Astrocyte (in vitro differentiated cells and primary cell): Measurements from ENCODE around the gene MAB21L1. TPM values are rescaled to one million over a fixed set of nuclear protein-coding genes. Genes with fewer than 3 reads are reported as not detected.

Experiments used
- DNase-seq: peaks from one replicate; pipeline ENCODE4 v3.0.0-alpha.2; 2010; ENCODE audit warnings: low read depth
- FAIRE-seq: peaks from 2 replicates; lab custom pipeline; 2011; peaks lifted over from hg19 to GRCh38; lab: Jason Lieb, UNC
- H2AFZ ChIP-seq: 2 replicates; pipeline ENCODE4 v1.6.0; 2012; ENCODE audit warnings: low read depth, low read length, inconsistent platforms
- H3K27ac ChIP-seq: 2 replicates; pipeline ENCODE4 v1.5.1; 2011; ENCODE audit warnings: low read depth, low read length, inconsistent platforms
- H3K27me3 ChIP-seq: 2 replicates; pipeline ENCODE4 v1.6.0; 2011; ENCODE audit warnings: low read length, inconsistent platforms; ENCODE audit not compliant: insufficient read depth
- H3K36me3 ChIP-seq: 2 replicates; pipeline ENCODE4 v1.5.1; 2011; ENCODE audit warnings: low read length, inconsistent platforms; ENCODE audit not compliant: insufficient read depth
- H3K4me1 ChIP-seq: 2 replicates; pipeline ENCODE4 v1.5.1; 2011; ENCODE audit warnings: low read length, inconsistent platforms; ENCODE audit not compliant: insufficient read depth
- H3K4me2 ChIP-seq: 2 replicates; pipeline ENCODE4 v1.6.0; 2012; ENCODE audit warnings: low read length, inconsistent platforms
- H3K4me3 ChIP-seq: 2 replicates; pipeline ENCODE4 v1.5.1; 2011; ENCODE audit warnings: low read depth, mild to moderate bottlenecking, low read length, inconsistent platforms; ENCODE audit not compliant: insufficient read depth
- H3K79me2 ChIP-seq: 2 replicates; pipeline ENCODE4 v1.6.0; 2012; ENCODE audit warnings: mild to moderate bottlenecking, low read length, inconsistent platforms; ENCODE audit not compliant: insufficient read depth
- H3K9ac ChIP-seq: 2 replicates; pipeline ENCODE4 v1.6.0; 2012; ENCODE audit warnings: mild to moderate bottlenecking, low read length, inconsistent platforms
- H3K9me3 ChIP-seq: 2 replicates; pipeline ENCODE4 v1.5.1; 2012; ENCODE audit warnings: low read depth, mild to moderate bottlenecking, low read length, inconsistent platforms; ENCODE audit not compliant: insufficient read depth
- H4K20me1 ChIP-seq: 2 replicates; pipeline ENCODE4 v1.6.0; 2012; ENCODE audit warnings: low read length, inconsistent platforms; ENCODE audit not compliant: insufficient read depth
- H3K27ac Mint-ChIP-seq: one replicate; pipeline ENCODE4 v1.8.0; 2021; ENCODE audit warnings: mild to moderate bottlenecking, mixed read lengths; ENCODE audit not compliant: unreplicated experiment
- H3K27me3 Mint-ChIP-seq: one replicate; pipeline ENCODE4 v1.8.0; 2021; ENCODE audit warnings: low read depth, mixed read lengths; ENCODE audit not compliant: unreplicated experiment
- H3K36me3 Mint-ChIP-seq: one replicate; pipeline ENCODE4 v1.8.0; 2021; ENCODE audit warnings: low read depth, mixed read lengths; ENCODE audit not compliant: unreplicated experiment
- H3K4me1 Mint-ChIP-seq: one replicate; pipeline ENCODE4 v1.8.0; 2021; ENCODE audit warnings: low read depth, mixed read lengths; ENCODE audit not compliant: unreplicated experiment
- H3K4me3 Mint-ChIP-seq: one replicate; pipeline ENCODE4 v1.8.0; 2021; ENCODE audit warnings: mild to moderate bottlenecking, moderate library complexity, mixed read lengths; ENCODE audit not compliant: unreplicated experiment
- H3K9me3 Mint-ChIP-seq: one replicate; pipeline ENCODE4 v1.8.0; 2021; ENCODE audit warnings: mild to moderate bottlenecking, mixed read lengths; ENCODE audit not compliant: unreplicated experiment
- EZH2 ChIP-seq: IDR thresholded peaks from 2 replicates; pipeline ENCODE4 v1.6.1; 2012; ENCODE audit warnings: mild to moderate bottlenecking, low read length, inconsistent platforms; ENCODE audit not compliant: insufficient read depth
- total RNA-seq: library from RNA; stranded (reverse); gene quantifications from 2 replicates; pipeline ENCODE4 v1.2.1, GENCODE V29; 2021
- TF ChIP-seq, protein P1 (sequence below): IDR thresholded peaks from 2 replicates; pipeline ENCODE4 v1.5.1; 2011; ENCODE audit warnings: low read depth, mild to moderate bottlenecking, inconsistent platforms, low read length, moderate library complexity; ENCODE audit not compliant: insufficient read depth

The MAB21L1 gene
- total RNA-seq, 1 donor from 2014 or later = 2.9 TPM

DNA sequence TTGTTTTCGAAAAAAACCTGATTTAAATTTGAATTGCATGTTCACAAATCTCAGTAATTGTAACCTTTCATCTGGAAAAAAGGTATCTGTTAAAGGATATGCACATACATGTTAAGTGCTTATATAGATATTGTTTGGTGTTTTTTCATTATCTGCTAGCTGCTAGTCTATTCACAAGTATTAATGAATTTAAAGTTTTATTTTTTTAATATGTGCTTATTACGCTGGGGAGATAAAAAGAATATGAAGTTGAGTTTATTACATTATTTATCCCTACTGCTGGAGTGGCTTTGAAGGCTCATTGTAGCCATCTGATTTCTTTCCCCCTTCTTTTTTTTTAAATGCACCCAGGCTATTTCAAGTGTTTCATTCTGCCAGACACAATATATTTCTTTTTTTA is 3.9 kb upstream of the MAB21L1 start:
- Mint-ChIP-seq H3K4me3 (no peak overlapping the region), H3K36me3 (no peaks in the 10 kb centered on the region), H3K4me1 (peaks cover 5% of the 10 kb centered on the region), H3K9me3 (peaks cover 3% of the 10 kb centered on the region), H3K27me3 (peaks cover 29% of the 10 kb centered on the region), H3K27ac (no peak overlapping the region)
- Histone ChIP-seq H4K20me1 (no peaks in the 10 kb centered on the region), H3K4me3 (no peak overlapping the region), H3K4me1 (no peaks in the 10 kb centered on the region), H3K27ac (no peak overlapping the region), H3K36me3 (no peaks in the 10 kb centered on the region), H3K9me3 (no peaks in the 10 kb centered on the region), H3K27me3 (peaks cover 25% of the 10 kb centered on the region), H2AFZ (no peak overlapping the region), H3K4me2 (no peak overlapping the region), H3K9ac (no peak overlapping the region), H3K79me2 (peaks cover under 1% of the 10 kb centered on the region)
- TF ChIP-seq, protein P1, sequence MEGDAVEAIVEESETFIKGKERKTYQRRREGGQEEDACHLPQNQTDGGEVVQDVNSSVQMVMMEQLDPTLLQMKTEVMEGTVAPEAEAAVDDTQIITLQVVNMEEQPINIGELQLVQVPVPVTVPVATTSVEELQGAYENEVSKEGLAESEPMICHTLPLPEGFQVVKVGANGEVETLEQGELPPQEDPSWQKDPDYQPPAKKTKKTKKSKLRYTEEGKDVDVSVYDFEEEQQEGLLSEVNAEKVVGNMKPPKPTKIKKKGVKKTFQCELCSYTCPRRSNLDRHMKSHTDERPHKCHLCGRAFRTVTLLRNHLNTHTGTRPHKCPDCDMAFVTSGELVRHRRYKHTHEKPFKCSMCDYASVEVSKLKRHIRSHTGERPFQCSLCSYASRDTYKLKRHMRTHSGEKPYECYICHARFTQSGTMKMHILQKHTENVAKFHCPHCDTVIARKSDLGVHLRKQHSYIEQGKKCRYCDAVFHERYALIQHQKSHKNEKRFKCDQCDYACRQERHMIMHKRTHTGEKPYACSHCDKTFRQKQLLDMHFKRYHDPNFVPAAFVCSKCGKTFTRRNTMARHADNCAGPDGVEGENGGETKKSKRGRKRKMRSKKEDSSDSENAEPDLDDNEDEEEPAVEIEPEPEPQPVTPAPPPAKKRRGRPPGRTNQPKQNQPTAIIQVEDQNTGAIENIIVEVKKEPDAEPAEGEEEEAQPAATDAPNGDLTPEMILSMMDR = no peak
- DNase-seq (no peak), FAIRE-seq (no peak)

GRCh38 chr13:35479706-35480105 is 3.2 kb upstream of the MAB21L1 start:
- H3K4me1 Mint-ChIP-seq = peaks cover 5% of the 10 kb centered on the region
- Histone ChIP-seq H3K9me3 (no peaks in the 10 kb centered on the region), H3K27me3 (peaks cover 31% of the 10 kb centered on the region), H4K20me1 (no peaks in the 10 kb centered on the region), H2AFZ (no peak overlapping the region), H3K9ac (no peak overlapping the region), H3K79me2 (peaks cover 7% of the 10 kb centered on the region), H3K4me3 (no peak overlapping the region), H3K36me3 (no peaks in the 10 kb centered on the region), H3K27ac (no peak overlapping the region), H3K4me2 (no peak overlapping the region), H3K4me1 (no peaks in the 10 kb centered on the region)
- H3K27ac Mint-ChIP-seq = no peak overlapping the region
- peaks cover 6% of the 10 kb centered on the region for H3K9me3 Mint-ChIP-seq
- no peak overlapping the region for H3K4me3 Mint-ChIP-seq
- FAIRE-seq = no peak
- no peak for TF ChIP-seq EZH2
- TF ChIP-seq, protein P1 = no peak
- peaks cover 31% of the 10 kb centered on the region for H3K27me3 Mint-ChIP-seq
- no peaks in the 10 kb centered on the region for H3K36me3 Mint-ChIP-seq
- no peak for DNase-seq

DNA sequence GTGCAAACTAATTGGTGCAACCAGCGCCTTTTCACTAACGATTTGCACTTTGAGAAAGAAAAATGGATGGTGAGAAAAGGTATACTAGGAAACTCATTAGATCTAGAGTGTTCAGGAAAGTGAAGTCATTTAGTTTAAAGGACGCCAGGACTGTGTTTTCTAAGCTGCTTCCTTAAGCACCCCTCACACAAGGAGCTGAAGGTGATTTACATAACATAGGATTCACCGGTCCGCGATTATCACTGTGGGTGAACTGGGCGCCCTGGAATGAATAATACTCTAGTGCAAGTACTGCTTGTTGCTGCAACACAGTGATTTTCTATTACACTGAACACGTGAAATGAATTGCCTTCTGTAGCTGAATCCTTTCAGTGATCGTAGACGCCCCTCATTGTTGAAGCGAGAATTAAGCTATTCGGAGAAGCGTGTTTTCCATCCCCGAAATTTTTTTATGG is 2.6 kb upstream of the MAB21L1 start:
- no peak overlapping the region for H3K27ac ChIP-seq
- Mint-ChIP-seq H3K4me1 (peaks cover 5% of the 10 kb centered on the region), H3K36me3 (no peaks in the 10 kb centered on the region), H3K9me3 (peaks cover 6% of the 10 kb centered on the region), H3K27ac (no peak overlapping the region), H3K4me3 (no peak overlapping the region), H3K27me3 (peaks cover 31% of the 10 kb centered on the region)
- TF ChIP-seq, protein P1 = no peak
- no peak for TF ChIP-seq EZH2
- peaks cover 10% of the 10 kb centered on the region for H3K79me2 ChIP-seq
- H3K4me1 ChIP-seq = no peaks in the 10 kb centered on the region
- H3K36me3 ChIP-seq = no peaks in the 10 kb centered on the region
- H3K9ac ChIP-seq = peak overlapping the region; percentile 18
- peaks cover 36% of the 10 kb centered on the region for H3K27me3 ChIP-seq
- no peak overlapping the region for H2AFZ ChIP-seq
- H4K20me1 ChIP-seq = no peaks in the 10 kb centered on the region
- no peaks in the 10 kb centered on the region for H3K9me3 ChIP-seq
- no peak for DNase-seq
- peak overlapping the region; percentile 10 for H3K4me3 ChIP-seq
- FAIRE-seq = no peak
- peak overlapping the region; percentile 89 for H3K4me2 ChIP-seq
